Measurements from ENCODE around the gene GPHN.

DNA sequence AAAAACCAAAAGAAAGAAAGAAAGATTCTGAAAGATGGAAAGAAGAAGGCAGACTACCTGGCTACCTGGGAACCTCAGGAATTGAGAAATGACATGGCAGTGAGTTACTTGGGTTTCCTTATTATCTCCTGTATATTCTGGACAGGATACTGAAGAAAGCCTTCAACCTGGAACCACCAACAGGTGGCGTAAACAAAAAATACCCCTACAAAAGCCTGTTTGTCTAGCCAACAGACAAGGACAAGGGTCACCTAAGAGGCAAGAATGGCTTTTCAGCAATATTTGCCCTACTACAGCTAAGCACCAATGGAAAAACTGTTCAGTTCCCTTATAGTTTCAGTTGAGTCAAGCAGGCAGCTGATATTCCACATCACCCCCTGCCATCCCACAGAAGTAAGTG, 274.9 kb downstream of the GPHN start:
- TF ChIP-seq, protein P1, sequence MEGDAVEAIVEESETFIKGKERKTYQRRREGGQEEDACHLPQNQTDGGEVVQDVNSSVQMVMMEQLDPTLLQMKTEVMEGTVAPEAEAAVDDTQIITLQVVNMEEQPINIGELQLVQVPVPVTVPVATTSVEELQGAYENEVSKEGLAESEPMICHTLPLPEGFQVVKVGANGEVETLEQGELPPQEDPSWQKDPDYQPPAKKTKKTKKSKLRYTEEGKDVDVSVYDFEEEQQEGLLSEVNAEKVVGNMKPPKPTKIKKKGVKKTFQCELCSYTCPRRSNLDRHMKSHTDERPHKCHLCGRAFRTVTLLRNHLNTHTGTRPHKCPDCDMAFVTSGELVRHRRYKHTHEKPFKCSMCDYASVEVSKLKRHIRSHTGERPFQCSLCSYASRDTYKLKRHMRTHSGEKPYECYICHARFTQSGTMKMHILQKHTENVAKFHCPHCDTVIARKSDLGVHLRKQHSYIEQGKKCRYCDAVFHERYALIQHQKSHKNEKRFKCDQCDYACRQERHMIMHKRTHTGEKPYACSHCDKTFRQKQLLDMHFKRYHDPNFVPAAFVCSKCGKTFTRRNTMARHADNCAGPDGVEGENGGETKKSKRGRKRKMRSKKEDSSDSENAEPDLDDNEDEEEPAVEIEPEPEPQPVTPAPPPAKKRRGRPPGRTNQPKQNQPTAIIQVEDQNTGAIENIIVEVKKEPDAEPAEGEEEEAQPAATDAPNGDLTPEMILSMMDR (IDR thresholded peaks at IDR 0.05) = no peak
- no peak for TF ChIP-seq POLR2A (IDR thresholded peaks at IDR 0.05)
- TF ChIP-seq POLR2AphosphoS5 (IDR thresholded peaks at IDR 0.05) = no peak
- no peak for TF ChIP-seq EP300 (IDR thresholded peaks at IDR 0.05)
